GM10847 (cell line): ENCODE measurements around the gene ACSS1.

Experiments
- POLR2A ChIP-seq: IDR thresholded peaks from 2 replicates; pipeline ENCODE4 v1.6.1; 2011; ENCODE audit not compliant: insufficient read length; ENCODE audit errors: extremely low read depth

Gene ACSS1

DNA sequence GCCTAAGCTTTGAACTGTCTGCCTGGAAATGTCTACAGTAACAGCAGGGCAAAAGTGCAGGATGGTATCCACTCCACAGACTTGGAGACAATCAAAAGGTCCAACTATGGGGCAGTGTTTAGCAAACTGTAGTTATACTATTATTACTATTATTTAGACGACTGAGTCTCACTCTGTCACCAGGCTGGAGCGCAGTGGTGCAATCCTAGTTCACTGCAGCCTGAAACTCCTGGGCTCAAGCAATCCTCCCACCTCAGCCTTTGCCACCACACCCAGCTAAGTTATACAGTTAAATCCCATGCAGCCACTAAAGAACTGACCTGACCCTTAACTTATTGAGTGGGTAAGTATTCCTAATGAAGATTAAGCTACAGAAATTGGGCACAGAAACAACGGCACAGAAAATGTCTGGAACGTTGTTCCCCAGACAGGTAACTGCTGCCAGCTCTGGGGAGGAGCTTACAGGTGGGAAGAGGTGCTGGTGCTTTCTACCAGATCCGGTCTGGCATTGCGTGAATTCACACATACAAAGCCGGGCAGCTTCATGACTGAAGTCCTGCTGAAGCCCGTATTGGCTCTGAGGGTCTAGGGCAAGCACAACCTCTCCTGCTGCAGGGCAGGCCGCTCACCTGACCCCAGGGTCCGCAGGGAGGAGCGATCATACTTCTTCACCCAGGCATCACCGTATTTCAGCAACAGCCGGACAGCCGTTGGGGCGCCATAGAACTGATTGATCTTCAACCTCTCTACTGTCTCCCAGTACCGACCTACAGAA lies 38.4 kb downstream of the ACSS1 start:
- TF ChIP-seq POLR2A, result no peak

DNA sequence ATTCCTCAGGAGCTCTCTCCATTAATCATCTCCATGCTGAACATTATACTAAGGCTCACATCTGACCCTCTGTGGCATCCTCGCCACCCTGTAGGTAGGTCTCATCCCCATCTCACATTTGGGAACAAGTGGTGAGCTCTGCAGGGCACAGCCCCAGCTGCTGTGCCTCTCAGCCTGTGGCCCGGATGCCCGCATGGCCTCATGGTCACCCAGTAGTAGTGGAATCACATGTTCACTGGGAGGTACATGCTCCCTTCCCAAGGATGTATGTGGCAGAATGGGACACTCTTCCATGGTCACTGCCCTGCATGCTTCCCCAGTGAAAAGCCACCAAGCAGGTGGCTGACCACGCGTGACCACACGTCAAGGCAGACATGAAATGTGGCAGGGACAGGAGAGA lies 39.1 kb downstream of the ACSS1 start:
- TF ChIP-seq POLR2A, result no peak

- no peak for TF ChIP-seq POLR2A
Measured at GRCh38 chr20:25018425-25018824, 39.5 kb downstream of the ACSS1 start.

GRCh38 chr20:25017257-25017803 lies 40.6 kb downstream of the ACSS1 start:
- no peak for TF ChIP-seq POLR2A

- no peak for TF ChIP-seq POLR2A
Measured at GRCh38 chr20:25016471-25016870, 41.5 kb downstream of the ACSS1 start.

- TF ChIP-seq POLR2A, result no peak
Measured at GRCh38 chr20:25015986-25016385, 42.0 kb downstream of the ACSS1 start.

DNA sequence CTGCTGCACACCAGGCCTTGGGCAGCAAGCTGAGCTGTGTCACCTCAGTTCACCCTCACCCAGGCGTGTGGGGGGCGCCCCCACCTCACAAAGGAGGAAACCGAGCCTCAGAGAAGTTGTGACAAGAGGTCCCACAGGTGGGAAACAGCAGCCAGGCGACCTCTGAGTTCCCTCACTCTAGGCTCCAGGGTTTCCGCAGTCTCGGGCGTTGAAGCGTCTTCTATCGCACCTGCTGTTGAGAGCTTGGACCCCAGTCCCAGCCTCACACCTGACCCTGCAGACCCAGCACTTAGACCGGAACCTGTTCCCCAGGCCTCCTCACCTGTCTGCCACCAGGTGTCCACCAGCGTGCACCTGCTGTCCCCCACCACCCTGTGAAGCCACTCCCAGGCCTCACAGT lies 43.1 kb downstream of the ACSS1 start:
- TF ChIP-seq POLR2A, result no peak

DNA sequence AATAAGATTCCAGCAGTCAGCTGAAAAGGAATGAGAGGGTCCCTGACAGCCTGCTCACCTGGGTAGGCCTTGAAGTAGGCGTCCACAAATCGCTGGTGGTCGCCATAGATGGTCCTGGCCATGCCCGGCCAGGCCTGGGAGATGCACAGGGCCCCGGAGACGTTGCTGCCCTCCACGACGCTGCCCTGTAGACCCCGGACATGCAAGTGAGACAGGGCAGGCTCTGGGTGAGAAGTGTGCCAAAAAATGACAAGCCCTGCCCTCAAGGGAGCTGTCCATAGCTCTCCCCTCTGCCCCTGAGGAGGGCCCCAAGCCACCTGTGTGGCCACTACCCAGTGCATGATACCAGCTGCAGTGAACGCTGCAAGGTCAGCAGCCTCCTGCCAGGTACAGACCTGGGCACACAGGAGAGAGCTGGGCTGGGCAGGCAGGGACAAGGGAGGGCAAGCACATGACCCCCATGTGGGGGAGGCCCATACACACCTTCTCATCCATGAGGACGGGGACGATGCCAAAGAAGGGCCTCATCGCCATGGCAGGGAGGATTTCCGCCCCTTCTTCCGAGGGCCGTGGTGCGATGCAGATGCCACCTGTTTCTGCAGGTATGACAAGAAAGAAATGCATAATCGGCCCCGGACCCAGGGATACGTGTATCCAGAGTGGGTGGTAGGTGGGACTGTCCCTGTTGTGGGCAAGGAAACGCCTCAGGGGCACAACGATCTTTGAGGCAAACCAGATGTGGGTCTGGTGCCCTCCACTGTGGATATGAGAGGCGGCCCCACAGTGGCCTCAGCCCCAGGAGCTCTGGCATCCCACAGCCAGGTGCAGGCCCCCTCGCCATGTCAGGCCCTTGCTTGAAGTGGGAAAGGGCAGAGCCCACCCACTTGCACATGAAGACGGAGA lies 44.2 kb downstream of the ACSS1 start:
- no peak for TF ChIP-seq POLR2A

- TF ChIP-seq POLR2A, result no peak
Measured at GRCh38 chr20:25012616-25013189, 45.2 kb downstream of the ACSS1 start.

DNA sequence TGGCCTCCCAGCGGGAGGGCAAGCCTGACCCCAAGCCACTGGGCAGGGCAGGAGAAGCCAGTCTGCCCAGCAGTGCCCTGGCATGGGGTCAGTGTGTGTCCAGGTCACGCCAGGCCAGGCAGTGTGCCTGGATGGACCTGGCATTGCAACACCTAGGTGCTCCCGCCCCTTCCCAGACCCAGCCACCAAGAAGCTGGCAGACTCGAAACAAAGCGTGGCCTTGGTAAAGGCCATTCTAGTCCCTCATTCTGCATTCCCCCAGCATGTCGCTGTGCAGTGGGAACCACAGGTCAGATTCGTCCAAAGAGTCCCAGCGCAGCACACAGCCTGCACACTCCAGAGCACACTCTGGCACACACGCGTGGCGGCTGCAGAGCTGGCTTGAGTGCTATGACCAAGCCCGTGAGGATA lies 46.1 kb downstream of the ACSS1 start:
- TF ChIP-seq POLR2A, result no peak

GRCh38 chr20:25011261-25011660 lies 46.7 kb downstream of the ACSS1 start:
- TF ChIP-seq POLR2A, result no peak

- no peak for TF ChIP-seq POLR2A
Measured at GRCh38 chr20:25009218-25010145, 48.5 kb downstream of the ACSS1 start.

DNA sequence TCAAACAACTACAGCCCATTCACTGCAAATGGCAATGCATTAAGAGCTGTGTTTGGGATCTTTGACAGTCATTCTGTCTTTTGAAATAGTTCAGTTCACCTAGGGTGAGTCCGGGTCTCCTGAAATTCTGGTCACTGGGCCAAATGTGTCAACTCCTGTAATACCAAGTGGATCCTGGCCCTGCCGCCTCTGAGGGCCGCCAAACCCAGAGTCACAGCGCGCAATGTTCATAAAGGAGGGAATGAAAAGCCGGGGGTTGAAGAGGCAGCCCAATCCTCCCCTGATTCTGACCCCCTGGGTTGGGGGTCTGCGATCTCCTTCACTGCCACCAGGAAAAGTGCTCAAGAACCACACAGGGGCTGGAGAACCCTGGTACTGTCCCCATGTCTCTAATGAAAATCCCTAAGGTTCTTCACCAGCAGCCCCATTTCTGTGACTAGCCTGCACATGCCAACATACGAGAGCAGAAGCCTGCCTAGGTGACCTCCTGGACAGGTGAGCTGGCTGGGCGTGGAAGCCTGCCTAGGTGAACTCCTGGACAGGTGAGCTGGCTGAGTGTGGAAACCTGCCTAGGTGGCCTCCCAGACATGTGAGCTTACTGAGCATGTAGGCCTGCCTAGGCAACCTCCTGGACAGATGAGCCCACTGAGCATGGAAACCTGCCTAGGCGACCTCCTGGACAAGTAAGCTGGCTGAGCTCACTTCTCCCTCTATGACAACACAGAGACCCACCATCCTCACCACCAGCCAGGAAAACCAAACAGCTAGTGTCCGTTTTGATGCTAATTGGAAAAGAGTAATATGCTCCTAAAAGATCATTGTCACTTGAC lies 49.3 kb downstream of the ACSS1 start:
- TF ChIP-seq POLR2A, result no peak

GRCh38 chr20:25007491-25008305 lies 50.2 kb downstream of the ACSS1 start:
- TF ChIP-seq POLR2A, result no peak
